GM21423 (cell line): ENCODE measurements around the gene MX1.

Source experiments
- ATAC-seq: cut with Tn5 transposase; IDR thresholded peaks from one replicate; pipeline ENCODE4 v1.9.1; 2021; ENCODE audit warnings: mild to moderate bottlenecking, moderate library complexity; ENCODE audit not compliant: unreplicated experiment

Gene MX1

GRCh38 chr21:41431788-41432548 is 5.9 kb downstream of the MX1 start:
- peak; percentile 90 for ATAC-seq

DNA sequence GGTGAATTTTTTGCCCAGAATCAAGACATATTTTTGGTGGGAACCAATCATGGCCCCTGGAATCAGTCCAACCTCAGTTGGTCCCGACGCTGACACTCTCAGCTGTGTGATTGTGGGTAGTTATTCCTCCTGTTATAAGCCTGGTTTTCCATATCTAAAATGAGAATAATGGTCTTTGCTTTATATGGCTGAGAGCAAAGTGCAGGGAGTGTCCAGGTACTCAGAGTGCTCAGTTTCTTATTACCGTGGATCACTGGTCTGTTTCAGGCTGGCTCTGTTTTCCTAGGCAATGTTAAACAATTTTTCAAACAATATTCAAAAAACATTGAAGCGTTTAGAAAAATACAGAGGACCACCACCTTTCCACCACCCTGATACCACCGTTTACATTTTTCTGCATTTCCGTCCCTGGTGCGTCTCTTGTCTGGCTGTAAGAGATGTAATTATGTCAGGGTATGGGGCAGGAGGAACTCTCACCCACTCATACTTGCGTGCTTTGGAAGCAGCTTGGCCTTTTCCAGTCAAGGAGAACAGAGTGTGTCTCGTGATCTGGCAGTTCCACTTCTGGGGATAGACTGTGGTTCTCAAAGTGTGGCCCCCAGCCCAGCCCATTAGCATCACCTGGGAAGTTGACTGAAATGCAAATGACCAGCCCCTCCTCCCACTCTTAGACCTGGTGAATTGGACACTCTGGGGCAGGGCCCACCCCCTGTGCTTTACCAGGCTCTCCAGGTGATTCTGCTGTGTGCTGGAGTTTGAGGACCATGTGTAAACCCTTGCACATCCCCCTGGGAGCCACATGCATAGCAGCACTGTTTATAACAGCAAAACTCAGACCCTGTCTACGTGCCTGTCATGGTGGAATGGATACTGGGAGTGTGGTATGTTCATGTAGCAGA is 6.8 kb downstream of the MX1 start:
- no peak for ATAC-seq

GRCh38 chr21:41433566-41433965 is 7.5 kb downstream of the MX1 start:
- ATAC-seq, result no peak

GRCh38 chr21:41435706-41436105 is 9.7 kb downstream of the MX1 start:
- ATAC-seq, result no peak

- ATAC-seq, result no peak
These were observed 11.7 kb downstream of the MX1 start for GRCh38 chr21:41437729-41438128.

DNA sequence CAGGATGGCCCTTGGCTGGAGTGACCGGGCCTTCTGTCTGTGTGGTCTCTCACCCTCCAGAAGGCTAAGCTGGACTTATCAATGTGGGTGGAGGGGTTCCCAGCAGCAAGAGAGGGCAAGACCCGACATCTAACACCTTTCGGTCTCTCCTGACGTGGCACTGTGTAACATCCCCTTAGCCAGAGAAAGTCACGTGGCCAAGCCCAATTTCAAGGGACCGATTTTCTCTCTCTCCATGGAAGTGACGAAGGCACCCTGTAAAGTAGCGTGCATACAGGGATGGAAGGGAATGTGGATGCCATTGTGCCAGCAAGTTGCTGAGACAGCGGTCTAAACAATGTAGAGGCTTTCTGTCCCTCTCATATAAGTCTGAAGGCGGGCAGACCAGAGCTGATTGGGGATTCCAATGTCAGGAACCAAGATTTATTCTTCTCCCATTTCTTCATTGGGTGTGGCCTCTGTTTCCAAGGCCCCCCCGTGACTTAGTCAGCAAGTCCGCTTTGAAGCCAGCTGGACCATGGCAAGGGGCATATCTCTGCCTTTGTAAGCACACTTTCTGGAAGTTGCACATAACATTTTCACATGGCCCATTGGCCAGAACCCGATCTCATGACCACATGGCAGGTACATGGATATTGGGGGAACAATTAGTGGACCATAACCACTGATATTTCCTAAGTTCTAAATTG is 12.5 kb downstream of the MX1 start:
- ATAC-seq, result no peak

DNA sequence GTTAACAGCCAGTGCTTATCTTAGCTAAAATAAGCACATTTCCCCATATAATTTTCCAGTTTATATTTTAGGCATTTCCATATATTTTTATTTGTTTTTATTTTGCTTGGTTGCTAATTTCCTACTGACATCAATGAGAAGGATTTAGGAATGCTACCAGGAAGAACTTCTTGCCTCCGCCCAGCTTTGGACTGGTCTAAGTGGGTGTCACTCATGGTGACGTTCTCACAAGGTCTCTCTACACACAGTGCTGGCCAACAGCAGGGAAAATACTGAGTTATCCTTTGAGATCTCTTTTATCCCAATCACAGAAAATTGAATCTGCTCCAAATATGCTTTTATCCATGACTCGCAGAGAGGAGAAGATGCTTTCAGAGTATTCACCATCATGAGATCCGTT is 13.2 kb downstream of the MX1 start:
- no peak for ATAC-seq

GRCh38 chr21:41441546-41441945 is 15.5 kb downstream of the MX1 start:
- ATAC-seq, result no peak

- ATAC-seq, result no peak
These were observed 16.6 kb downstream of the MX1 start for GRCh38 chr21:41442481-41443186.

DNA sequence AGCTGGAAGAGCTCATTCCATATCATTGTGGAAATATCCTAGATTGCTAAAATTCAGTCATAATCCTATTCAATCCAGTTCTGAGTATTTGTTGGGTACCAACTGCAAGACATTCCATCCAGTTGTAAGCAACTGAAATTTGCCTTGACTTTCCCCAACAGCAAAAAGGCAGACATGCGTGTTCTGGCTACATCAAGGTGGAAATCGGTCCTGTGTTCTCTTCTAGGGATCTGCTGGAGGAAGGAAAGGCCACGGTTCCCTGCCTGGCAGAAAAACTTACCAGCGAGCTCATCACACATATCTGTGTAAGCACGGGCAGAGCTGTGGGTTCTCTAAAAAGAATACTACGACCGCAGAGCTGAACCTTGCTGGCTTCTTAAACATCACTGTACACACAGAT is 17.5 kb downstream of the MX1 start:
- ATAC-seq, result no peak

DNA sequence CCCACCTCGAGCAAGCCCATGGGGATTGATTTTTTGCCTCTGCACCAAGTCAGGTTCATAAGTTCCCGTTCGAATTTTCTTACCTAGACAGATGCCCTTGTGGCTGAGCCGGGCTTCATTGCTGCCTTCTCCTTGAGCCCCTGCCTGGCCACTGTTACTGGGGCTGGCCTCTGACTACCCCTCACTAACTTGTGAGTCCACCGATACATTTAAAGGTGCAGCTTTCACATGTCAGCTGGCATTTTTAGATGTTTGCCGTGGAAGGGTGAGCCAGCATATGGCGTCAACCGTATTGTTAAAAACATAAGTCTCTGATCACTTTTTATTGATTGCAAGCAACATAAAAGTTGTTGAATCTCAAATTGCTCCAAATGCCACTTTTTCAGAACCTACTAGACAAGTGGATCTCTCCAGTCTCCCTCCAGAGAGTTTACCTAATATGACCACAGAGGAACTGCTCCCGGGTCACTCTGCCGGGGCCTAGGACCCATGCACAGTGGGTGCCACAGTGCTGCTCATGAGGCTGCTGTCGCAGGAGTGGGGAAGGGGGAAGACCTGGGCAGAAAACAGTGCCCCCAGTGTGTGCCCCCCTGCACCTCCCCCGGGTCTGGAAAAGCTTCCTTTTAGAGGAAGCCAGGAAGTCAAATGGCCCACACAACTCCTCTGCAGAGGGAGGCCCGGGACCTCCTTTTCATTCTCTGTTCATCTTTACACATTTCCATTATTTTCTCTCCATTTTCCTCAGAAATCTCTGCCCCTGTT is 18.8 kb downstream of the MX1 start:
- ATAC-seq, result no peak

DNA sequence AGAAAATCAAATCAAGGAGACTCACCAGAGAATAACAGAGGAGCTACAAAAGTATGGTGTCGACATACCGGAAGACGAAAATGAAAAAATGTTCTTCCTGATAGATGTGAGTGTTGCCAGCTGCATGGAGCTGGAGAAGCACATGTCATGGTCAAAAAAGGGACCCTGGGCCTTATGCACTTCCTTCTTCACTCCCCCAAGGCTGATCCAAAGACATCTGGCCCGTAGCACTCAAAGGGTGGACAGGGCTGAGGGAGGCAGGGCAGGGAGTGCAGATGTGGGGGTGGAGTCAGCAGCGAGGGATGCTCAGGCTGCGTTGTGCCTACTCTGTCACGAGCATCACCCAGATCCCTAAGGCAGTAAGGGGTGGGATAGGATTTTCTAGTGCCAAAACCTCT is 19.4 kb downstream of the MX1 start:
- no peak for ATAC-seq

DNA sequence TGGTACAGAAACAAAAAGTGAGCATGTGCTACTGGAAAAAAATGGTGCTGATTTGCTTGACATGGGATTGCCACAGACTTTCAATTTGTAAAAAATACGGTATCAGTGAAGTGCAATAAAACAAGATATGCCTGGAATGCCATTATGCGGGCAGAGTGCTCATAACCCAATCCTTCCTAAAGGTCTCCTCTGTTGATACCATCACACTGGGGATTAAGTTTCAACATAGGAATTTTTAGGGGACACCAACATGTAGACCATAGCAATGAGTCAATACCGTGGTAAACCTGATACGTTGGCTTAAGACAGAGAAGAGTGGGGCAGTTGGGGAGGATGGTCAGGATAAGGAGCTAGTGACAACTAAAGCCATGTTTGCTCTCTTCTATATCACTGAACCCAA is 20.5 kb downstream of the MX1 start:
- ATAC-seq, result no peak

DNA sequence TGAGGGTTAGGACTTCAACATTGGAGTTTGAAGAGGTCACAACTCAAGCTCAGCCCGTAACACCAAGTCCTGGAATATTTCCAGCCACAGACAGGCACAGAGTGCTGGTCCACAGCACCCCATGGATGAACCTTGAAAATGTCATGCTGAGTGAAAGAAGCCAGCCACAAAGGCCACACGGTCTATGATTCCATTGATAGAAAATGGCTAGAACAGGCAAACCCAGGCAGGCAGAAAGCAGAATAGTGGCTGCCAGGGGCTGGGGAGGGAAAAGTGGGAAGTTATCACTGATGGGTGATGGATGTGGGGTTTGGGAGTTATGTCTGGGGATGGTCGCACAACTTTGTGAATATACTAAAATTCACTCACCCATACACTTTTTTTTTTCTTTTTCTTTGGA is 21.3 kb downstream of the MX1 start:
- ATAC-seq, result no peak

- no peak for ATAC-seq
These were observed 23.6 kb downstream of the MX1 start for GRCh38 chr21:41449613-41450012.

- ATAC-seq, result no peak
These were observed 26.0 kb downstream of the MX1 start for GRCh38 chr21:41451753-41452676.

DNA sequence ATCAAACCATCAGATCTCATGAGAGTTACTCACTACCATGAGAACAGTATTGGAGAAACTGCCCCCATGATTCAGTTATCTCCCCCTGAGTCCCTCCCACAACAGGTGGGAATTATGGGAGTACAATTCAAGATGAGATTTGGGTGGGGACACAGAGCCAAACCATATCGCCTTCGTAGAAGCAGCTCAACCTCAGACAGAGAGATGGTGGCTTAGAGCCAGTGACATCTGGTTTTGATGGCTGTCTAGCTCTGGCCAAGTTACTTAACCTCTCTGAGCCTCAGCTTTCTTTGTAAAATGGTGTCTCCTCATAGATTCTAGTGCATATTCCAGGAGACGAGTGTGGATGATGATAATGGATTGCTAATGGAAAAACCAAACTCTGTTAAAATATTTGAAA is 27.2 kb downstream of the MX1 start:
- ATAC-seq, result no peak

GRCh38 chr21:41453761-41454160 is 27.7 kb downstream of the MX1 start:
- no peak for ATAC-seq

DNA sequence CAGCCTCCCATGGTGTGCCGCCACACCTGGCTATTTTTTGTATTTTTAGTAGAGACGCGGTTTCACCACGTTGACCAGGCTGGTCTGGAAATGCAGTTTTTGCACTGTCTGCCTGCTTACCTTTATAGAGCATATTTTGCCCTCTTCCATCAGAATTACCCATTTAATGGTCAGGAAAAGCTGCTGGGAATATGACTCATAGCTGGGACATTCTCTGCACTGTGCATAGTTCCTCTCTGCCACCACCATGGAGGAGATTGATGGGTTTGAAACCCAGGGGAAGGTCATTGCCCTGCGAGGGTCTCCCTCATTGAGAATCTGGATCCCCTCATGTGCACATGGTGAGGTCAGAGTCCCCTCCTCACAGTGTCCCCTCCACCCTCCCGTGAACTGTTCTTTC is 32.1 kb downstream of the MX1 start:
- ATAC-seq, result no peak
